Effector memory CD8-positive, alpha-beta T cell (primary cell): ENCODE results near the gene ACAA2.
"Not testable (repeated sequence)": the region's sequence is repeated elsewhere in the genome, so short reads cannot be mapped to it uniquely, and the experiment has no call there.

Source experiments
- ATAC-seq: fragments of 150-1000 bp; cut with Tn5 transposase; replicated peaks from 2 replicates; pipeline ENCODE4 v1.10.0; 2021; ENCODE audit warnings: mild to moderate bottlenecking, moderate library complexity
- DNase-seq, 3 experiments: peaks; one replicate each; pipeline ENCODE4 v3.0.0; 2021
- H3K27ac Mint-ChIP-seq, 2 donors: one replicate each; pipeline ENCODE4 v1.8.0; 2022; ENCODE audit warnings: mild to moderate bottlenecking in 2 of 2, mixed read lengths in 2 of 2, moderate library complexity in 2 of 2
- H3K27me3 Mint-ChIP-seq, 2 donors: one replicate each; pipeline ENCODE4 v1.8.0; 2022; ENCODE audit warnings: mixed read lengths in 2 of 2
- H3K36me3 Mint-ChIP-seq: one replicate; pipeline ENCODE4 v1.8.0; 2022; ENCODE audit warnings: mild to moderate bottlenecking, moderate library complexity, mixed read lengths; ENCODE audit not compliant: insufficient read depth
- H3K4me1 Mint-ChIP-seq, 2 donors: one replicate each; pipeline ENCODE4 v1.8.0; 2022; ENCODE audit warnings: low read depth in 2 of 2, mixed read lengths in 2 of 2
- H3K4me3 Mint-ChIP-seq, 2 donors: one replicate each; pipeline ENCODE4 v1.8.0; 2022; ENCODE audit warnings: mild to moderate bottlenecking in 2 of 2, mixed read lengths in 2 of 2, moderate library complexity in 2 of 2
- H3K9me3 Mint-ChIP-seq, 2 donors: one replicate each; pipeline ENCODE4 v1.8.0; 2022; ENCODE audit warnings: mixed read lengths in 2 of 2

The ACAA2 gene

GRCh38 chr18:49813069-49813318 lies 339 bp downstream of the ACAA2 start:
- Mint-ChIP-seq H3K9me3 (no peaks in the 10 kb centered on the region), H3K27me3 (no peaks in the 10 kb centered on the region), H3K27ac (peak overlapping the region; percentile 92 to 96), H3K36me3 (peaks cover 10% of the 10 kb centered on the region), H3K4me1 (peaks cover 47 to 62% of the 10 kb centered on the region in 2 donors), H3K4me3 (peak overlapping the region; percentile 91 to 97)
- DNase-seq (no peak), ATAC-seq (peak; percentile 2)

- Mint-ChIP-seq H3K4me1 (peaks cover 42 to 57% of the 10 kb centered on the region in 2 donors), H3K27ac (peak overlapping the region; percentile 92 to 96), H3K9me3 (no peaks in the 10 kb centered on the region), H3K4me3 (peak overlapping the region; percentile 91 to 97), H3K36me3 (peaks cover 10% of the 10 kb centered on the region), H3K27me3 (no peaks in the 10 kb centered on the region)
- ATAC-seq: no peak
- DNase-seq: no peak
These were observed 856 bp downstream of the ACAA2 start for GRCh38 chr18:49812286-49813068.

- Mint-ChIP-seq H3K4me3 (peak overlapping the region; percentile 22 to 97), H3K4me1 (peaks cover 39 to 57% of the 10 kb centered on the region in 2 donors)
These were observed 2.0 kb downstream of the ACAA2 start for GRCh38 chr18:49811151-49811938.

GRCh38 chr18:49808553-49809191 lies 4.7 kb downstream of the ACAA2 start:
- not testable (repeated sequence) for H3K4me3 Mint-ChIP-seq, H3K27ac Mint-ChIP-seq, H3K36me3 Mint-ChIP-seq, ATAC-seq, DNase-seq, H3K9me3 Mint-ChIP-seq, H3K27me3 Mint-ChIP-seq
- H3K4me1 Mint-ChIP-seq: peaks cover 37 to 54% of the 10 kb centered on the region in 2 donors

More at GRCh38 chr18:49811151-49811938, 2.0 kb downstream of the ACAA2 start:
- H3K27ac Mint-ChIP-seq: peak overlapping the region in 1 of 2 donors; percentile 62
- no peaks in the 10 kb centered on the region for H3K9me3 Mint-ChIP-seq
- ATAC-seq (no peak), DNase-seq (no peak)
- peaks cover 10% of the 10 kb centered on the region for H3K36me3 Mint-ChIP-seq
- no peaks in the 10 kb centered on the region for H3K27me3 Mint-ChIP-seq

GRCh38 chr18:49804096-49804495 lies 9.2 kb downstream of the ACAA2 start:
- peaks cover 16% of the 10 kb centered on the region for H3K36me3 Mint-ChIP-seq
- no peak for ATAC-seq
- no peak for DNase-seq
- no peaks in the 10 kb centered on the region for H3K27me3 Mint-ChIP-seq
- no peak overlapping the region for H3K27ac Mint-ChIP-seq
- H3K4me3 Mint-ChIP-seq: no peak overlapping the region
- H3K9me3 Mint-ChIP-seq: no peaks in the 10 kb centered on the region
- H3K4me1 Mint-ChIP-seq: peaks cover 22 to 37% of the 10 kb centered on the region in 2 donors

GRCh38 chr18:49802623-49803022 lies 10.7 kb downstream of the ACAA2 start:
- Mint-ChIP-seq H3K27ac (no peak overlapping the region), H3K4me3 (no peak overlapping the region), H3K36me3 (peaks cover 25% of the 10 kb centered on the region), H3K27me3 (no peaks in the 10 kb centered on the region), H3K4me1 (peaks cover 18 to 32% of the 10 kb centered on the region in 2 donors), H3K9me3 (no peaks in the 10 kb centered on the region)
- no peak for ATAC-seq
- DNase-seq: no peak

- Mint-ChIP-seq H3K36me3 (peaks cover 42% of the 10 kb centered on the region), H3K4me1 (peaks cover 10 to 25% of the 10 kb centered on the region in 2 donors)
- not testable (repeated sequence) for ATAC-seq, H3K27me3 Mint-ChIP-seq, H3K9me3 Mint-ChIP-seq, H3K4me3 Mint-ChIP-seq, H3K27ac Mint-ChIP-seq, DNase-seq
These were observed 12.8 kb downstream of the ACAA2 start for GRCh38 chr18:49800491-49800890.

- not testable (repeated sequence) for DNase-seq, H3K9me3 Mint-ChIP-seq, H3K27ac Mint-ChIP-seq, H3K4me3 Mint-ChIP-seq, H3K27me3 Mint-ChIP-seq, ATAC-seq
- Mint-ChIP-seq H3K4me1 (peaks cover 7 to 18% of the 10 kb centered on the region in 2 donors), H3K36me3 (peaks cover 49% of the 10 kb centered on the region)
These were observed 13.5 kb downstream of the ACAA2 start for GRCh38 chr18:49799806-49800205.

- DNase-seq (no peak), ATAC-seq (no peak)
- Mint-ChIP-seq H3K27ac (peak overlapping the region in 1 of 2 donors; percentile 29), H3K36me3 (peaks cover 51% of the 10 kb centered on the region), H3K9me3 (no peaks in the 10 kb centered on the region), H3K27me3 (no peaks in the 10 kb centered on the region), H3K4me3 (no peak overlapping the region), H3K4me1 (peaks cover 2 to 5% of the 10 kb centered on the region in 2 donors)
These were observed 15.3 kb downstream of the ACAA2 start for GRCh38 chr18:49798001-49798400.

- Mint-ChIP-seq H3K27ac (peak overlapping the region; percentile 15), H3K4me1 (peaks cover 0 to 5% of the 10 kb centered on the region in 2 donors), H3K27me3 (no peaks in the 10 kb centered on the region), H3K4me3 (no peak overlapping the region), H3K36me3 (peaks cover 51% of the 10 kb centered on the region), H3K9me3 (no peaks in the 10 kb centered on the region)
- DNase-seq: no peak
- ATAC-seq: no peak
These were observed 17.5 kb downstream of the ACAA2 start for GRCh38 chr18:49795612-49796552.

- Mint-ChIP-seq H3K9me3 (no peaks in the 10 kb centered on the region), H3K36me3 (peaks cover 56% of the 10 kb centered on the region), H3K27ac (peak overlapping the region in 1 of 2 donors; percentile 15), H3K4me3 (no peak overlapping the region), H3K4me1 (peaks cover 0 to 5% of the 10 kb centered on the region in 2 donors), H3K27me3 (no peaks in the 10 kb centered on the region)
- DNase-seq: no peak
- ATAC-seq: no peak
These were observed 18.6 kb downstream of the ACAA2 start for GRCh38 chr18:49794743-49795142.

- ATAC-seq, DNase-seq, H3K27me3 Mint-ChIP-seq, H3K9me3 Mint-ChIP-seq: not testable (repeated sequence)
- H3K36me3 Mint-ChIP-seq: peaks cover 24% of the 10 kb centered on the region
- peak overlapping the region in 1 of 2 donors; percentile 92 for H3K27ac Mint-ChIP-seq
- peaks cover 25 to 35% of the 10 kb centered on the region in 2 donors for H3K4me1 Mint-ChIP-seq
- peak overlapping the region in 1 of 2 donors; percentile 72 for H3K4me3 Mint-ChIP-seq
These were observed 23.7 kb downstream of the ACAA2 start for GRCh38 chr18:49789560-49790134.
